ENCODE measurements around the gene SLC6A3.

SLC6A3 gene

GRCh38 chr5:1419476-1420210 is 25.6 kb downstream of the SLC6A3 start:
- DNase-seq = no peak

DNA sequence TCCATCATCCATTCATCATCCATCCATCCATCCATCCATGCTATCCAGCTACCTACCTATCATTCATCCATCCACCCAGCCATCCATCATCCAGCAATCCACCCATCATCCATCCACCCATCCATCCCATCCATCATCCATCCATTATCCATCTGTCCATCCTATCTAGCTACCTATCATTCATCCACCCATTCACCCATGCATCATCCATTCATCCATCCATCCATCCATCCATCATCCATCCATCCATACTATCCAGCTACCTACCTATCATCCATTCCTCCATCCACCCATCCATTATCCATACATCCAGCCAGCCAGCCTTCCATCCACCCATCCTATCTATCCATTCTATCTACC is 26.3 kb downstream of the SLC6A3 start:
- DNase-seq = no peak

DNA sequence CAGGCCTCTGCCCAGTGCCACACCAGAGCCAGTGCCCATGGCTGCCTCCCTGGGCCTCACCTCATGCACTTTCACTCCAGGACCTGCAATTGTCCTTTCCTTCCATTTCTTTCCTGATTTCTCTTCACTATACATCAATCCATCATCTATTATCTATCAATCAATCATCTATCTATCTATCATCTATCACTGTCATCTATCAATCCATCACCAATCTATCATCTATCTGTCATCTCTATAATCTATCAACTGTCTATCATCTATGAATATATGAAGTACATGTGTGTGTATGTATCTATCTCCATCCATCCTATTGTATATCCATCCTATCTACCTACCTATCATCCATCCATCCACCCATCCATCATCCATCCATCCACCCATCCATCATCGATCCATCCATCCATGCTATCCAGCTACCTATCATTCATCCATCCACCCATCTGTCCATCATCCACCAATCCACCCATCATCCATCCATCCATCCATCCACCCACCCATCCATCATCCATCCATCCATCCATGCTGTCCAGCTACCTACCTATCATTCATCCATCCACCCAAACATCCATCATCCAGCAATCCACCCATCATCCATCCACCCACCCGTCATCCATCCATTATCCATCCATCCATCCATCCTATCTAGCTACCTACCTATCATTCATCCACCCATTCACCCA is 26.9 kb downstream of the SLC6A3 start:
- no peak for DNase-seq

DNA sequence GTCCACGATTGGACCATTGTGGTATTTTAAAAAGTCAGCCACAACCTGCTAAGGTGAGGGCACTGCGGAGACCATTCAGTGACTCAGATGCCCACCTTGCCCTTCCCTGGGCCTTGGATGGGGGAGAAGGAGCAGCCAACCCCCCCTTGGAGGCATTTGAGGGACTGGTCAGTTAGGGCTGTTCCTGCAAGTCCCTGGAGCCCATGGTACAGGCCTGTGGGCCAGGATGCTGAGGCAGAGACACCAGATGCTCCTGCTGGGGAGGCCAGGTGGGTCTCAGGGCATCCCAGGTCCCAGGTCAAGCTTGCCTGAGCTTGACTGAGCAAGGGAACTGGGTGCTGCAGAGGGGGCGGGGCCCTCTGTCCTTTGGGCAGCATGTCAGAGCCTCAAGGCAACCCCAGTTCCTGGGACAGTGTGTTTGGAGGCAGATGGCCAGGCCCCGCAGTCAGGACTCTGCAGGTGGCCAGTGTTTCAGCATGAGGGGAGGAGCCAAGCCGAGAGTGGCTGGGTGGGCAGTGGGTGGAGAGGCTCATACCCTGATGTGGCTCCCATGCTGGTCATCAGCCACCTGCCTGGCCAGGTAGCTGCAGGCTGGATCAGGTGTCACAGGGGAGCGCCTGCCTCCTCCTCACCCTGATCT is 27.5 kb downstream of the SLC6A3 start:
- DNase-seq = no peak

- no peak for DNase-seq
These were observed 28.3 kb downstream of the SLC6A3 start for GRCh38 chr5:1416856-1417469.

DNA sequence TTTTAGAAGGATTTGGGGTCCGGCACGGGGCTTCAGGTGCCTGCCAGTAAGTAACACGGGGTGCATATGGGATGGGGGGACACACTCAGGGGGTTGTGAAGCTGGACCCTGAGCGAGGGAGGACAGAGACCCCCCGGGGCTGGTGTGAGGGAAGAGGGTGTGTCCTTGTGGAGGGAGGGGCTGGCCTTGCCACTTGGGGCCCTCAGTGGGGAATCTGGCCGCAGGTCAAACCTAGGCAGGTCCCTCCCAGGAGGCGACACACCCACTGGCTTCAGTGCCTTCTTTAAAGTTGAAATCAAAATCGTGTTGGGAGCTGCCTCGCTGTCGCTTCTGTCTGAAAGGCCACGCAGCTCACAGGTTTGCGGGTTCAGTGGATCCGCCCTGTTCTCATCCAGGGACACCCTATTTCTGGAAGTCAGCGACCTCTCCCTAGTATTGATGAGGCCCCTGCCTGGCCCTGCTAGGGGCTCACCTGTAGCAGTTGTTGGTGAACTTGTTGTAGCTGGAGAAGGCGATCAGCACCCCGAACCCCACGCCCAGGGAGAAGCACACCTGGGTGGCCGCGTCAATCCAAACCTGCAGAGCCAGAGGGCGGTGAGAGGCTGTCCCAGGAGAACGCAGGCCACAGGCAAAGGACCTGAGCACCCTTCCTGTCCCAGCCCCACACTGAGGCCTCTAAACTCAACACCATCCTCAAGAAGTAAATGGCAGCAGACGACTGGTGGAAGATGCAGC is 29.4 kb downstream of the SLC6A3 start:
- DNase-seq = no peak

DNA sequence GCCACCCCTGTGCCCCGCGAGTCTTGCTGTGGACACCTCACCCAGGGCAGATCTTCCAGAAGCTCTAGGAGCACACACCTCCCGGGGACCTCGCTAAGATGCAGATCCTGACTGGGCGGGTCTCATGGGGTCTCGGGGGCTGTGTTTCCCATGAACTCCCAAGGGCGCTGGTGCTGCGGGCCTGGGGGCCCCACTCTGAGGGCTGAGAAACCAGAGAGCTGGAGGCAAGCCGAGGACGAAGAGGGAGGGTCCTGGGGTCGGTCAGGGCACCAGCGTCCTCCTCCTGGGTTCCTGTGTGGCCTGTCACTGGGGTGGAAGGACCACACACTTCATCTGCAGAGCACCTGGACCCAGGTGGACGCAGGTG is 30.2 kb downstream of the SLC6A3 start:
- no peak for DNase-seq

- peak in 1 of 2 donors; percentile 2 for DNase-seq
These were observed 30.8 kb downstream of the SLC6A3 start for GRCh38 chr5:1414311-1415058.

DNA sequence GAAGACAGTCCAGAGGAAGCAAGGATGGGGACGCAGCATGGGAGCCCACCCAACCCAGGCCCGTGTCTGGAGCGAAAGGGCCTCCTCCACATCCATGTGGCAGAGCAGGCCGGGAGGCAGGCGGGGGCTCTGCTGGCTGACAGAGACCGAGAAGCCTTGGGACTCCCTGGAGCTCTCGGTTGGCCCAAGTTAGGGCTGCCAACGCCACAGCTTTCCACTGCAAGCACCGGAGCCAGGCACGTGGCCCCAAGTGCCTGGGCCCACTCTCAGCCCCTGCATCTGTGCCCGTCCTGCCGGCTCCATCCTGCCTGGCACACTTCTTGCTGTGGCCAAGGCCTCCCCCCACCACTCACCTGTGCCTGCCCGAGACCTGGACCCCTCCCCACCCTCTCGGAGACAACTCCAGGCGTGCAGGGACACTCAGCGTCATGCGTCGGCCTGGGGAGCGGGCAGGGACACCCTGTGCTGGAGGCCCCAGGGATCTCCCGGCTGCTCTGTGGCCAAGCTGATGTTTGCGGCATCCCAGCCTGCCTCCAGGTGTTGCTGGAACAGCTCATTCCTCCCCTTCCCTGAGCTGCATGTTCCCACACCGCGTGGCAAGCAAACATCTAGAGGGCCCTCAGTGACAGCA is 31.5 kb downstream of the SLC6A3 start:
- no peak for DNase-seq

DNA sequence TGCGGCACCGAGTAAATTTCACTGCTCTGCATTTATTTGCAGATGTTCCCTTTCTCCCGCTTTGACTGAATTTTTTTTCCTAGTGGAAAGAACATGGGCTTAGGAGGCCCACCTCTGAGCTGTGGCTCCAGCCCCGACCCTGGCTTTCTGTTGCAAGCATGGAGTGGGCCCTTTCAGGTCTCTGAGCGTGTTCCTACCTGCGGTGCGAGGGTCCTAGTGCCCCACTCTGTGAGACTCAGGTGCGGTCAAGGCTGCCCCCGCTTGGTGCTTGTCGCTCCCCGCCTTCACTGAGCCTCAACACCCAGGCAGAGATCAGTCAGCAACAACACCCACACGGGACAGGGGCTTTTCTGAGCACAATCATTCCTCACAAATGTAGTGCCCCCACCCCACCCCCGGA is 32.0 kb downstream of the SLC6A3 start:
- no peak for DNase-seq

DNA sequence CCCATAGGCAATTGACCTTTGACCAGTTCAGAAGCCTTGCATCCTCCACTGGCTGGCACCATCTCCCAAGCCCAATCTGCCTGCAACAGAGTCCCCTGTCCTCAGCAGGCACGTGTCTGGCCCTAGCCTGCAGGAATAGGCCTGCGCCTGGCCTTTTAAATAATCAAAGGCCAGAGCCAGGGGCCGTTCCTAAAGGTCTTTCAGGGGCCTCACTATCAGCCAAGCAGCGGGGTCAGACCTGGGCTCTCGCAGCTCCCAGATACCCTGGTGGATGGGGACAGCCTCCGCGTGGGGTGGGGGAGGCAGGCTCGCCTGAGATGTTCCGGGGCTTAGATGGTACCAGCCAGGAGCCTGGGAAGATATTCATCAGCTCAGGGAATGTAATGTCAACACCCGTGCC is 32.6 kb downstream of the SLC6A3 start:
- no peak for DNase-seq

DNA sequence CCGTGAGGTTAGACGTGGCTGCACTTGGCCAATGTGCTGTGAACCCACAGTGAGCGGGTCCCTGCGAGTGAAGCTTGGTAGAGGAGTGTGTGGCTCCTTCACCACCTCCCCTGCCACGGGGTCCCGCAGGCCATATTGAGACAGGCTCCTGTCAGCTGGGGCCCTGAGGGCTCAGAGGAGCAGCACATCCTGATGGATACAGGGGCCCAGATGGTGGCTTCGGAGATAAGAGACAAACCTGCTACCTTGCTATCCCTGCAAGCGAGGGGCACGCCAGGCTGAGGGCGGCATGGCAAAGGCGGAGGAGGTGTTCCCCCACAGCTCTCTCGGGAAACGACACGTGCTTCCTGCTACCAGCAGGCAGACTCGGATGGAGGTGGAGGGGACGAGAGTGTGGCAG is 33.1 kb downstream of the SLC6A3 start:
- DNase-seq = no peak

DNA sequence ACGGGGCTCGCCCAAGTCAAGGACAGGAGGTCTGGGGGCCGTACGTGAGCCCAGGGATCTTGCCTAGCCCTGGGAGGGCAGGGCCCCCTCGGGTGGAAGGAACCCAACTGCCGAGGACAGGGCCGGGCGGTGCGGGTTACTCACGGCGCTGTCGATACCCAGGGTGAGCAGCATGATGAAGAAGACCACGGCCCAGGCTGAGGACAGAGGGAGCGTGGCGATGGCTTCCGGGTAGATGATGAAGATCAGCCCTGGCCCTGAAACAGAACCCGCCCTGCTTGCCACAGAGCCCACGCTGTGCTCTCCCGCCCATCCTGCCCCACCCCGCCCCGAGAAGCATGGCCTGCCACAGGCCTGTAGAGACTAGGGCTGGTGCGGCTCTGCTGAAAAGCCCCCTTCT is 34.1 kb downstream of the SLC6A3 start:
- DNase-seq = no peak

- no peak for DNase-seq
These were observed 34.9 kb downstream of the SLC6A3 start for GRCh38 chr5:1410156-1411014.

DNA sequence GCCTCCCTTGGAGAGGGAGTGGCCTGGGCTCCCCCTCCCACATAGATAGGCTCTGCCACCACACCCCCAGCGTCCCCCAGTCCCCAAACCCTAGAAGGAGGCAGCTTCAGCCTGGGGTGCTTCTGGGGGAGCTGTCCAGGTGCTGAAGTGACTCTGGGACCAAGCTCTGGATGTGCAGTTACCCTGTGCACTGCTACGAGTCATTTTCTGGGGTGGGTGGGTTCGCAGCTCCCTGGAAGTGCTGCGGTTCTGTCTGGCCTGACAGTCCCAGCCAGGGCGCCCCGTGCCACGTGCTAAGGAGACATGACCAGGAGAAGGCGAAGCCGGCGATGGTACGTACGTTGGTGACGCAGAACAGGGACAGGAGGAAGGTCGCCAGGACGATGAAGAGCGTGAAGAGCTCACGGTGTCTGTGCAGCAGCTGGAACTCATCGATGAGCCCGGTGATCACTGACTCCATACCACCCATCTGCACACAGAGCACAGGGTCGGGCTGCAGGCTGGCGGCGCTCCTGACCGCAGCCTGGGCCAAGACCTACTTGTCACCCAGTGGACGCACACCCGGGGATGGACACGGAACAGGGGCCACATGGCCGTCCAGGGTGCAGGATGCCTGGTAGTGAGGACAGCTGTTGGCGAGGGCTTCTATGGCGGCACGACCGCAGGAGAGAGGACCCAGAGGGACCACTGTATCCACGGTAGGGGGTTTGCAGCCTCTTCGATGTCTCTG is 35.7 kb downstream of the SLC6A3 start:
- DNase-seq = peak in 1 of 2 donors; percentile 32

DNA sequence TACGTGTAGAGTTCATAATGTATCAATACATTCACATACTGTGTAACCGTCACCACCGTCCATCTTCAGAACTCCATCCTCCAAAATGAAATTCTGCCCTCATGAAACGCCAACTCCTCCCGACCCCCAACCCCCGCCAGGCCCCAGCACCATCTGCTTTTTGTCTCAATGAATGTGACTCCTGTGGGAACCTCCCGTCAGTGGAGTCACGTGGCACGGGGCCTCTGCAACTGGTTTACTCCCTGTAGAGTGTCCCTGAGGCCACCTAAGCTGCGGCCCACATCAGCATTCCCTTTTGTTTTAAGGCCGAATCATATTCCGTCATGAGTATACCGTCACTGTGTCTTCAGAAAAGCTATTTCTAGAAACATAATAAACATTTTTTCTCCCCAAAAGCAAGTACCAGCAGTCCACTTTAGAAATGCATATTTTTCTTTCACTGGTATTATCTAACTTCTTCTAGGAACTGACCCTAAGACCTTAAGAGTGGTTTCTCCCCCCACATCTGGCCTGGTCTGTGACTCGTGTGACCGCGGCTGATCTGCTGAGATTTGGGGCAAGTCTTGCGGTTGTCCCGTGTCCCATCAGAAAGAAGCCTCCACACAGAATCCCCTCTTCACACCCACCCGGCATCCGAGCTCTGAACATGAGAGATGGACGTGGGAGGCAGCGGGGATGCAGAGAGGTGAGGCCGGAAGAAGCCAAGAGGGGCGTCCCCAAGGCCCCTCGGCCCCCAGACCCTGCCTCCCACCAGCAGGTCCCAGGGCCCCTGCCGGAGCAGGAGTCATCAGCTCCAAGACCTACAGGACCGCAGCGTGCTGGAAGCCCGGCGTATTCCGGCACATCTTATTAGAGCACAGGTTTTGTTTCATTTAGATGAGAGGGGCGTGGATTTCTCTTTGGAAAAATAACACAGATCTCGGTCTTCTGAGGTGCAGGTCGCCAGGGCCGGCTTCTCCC is 38.3 kb downstream of the SLC6A3 start:
- no peak for DNase-seq

DNA sequence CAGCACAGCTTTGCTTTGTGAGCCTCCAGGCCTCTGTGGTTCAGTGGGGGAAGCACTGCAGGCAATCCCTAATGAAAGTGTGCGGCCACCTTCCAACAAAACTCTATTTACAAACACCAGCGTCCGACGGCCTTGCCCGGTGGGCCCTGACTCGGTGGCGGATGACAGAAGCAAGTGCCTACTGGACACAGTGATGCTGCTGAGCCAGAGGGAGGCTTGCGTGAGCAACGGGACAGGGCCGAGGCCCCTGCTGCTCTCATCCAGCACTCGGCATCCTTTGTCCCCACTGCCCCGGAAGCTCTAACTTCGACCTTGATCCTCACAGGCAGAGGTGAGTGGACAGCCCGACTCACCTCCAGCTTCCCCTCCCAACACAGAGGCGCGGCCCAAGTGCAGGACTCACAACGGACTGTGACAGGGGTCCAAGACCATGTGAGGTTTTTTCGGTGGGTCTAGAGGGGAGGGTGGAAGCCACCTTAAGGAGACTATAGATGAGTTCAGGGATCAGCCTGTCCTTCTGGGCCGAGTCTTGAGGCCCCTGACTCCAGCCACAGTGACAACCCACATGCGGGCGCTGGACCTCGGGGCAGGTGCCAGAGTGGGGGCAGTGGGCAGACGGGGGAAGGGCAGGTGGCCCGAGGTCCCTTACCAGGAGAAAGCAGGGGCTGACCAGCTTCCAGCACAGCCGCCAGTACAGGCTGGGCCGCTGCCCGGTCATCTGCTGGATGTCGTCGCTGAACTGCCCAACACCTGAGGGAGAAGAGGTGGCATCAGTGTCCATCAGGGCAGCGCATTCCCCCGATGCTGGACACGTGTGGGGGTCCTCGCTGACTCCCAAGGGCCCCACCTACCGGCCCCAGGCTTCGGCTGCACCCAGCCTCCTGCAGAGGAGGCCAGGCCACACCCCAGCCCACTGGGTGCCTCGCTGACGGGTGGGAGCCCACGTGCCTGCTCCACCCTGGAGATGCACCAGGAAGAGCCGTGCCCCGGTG is 39.4 kb downstream of the SLC6A3 start:
- DNase-seq = no peak
